ENCODE results near the gene BHLHE40.

DNA sequence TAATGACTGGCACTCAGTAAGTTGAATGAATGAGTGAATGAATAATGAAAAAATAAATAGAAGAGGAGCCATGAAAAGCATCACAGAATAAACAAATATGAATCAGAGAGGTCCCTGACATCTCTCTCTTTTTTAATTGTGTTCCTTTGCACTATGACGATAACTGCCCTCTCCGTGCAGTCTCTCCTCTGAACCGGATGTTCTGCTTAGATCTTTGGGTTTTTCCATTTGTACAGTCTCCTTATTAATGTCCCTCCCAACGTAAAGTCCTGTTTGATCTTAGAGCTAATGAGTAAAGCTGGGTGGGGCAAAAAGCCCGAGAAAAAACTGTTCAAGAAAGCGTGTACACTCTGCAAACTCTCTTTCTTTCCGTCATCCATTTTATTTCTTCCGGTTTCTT lies 28.3 kb upstream of the BHLHE40 start:
- no peak for TF ChIP-seq CEBPB (IDR thresholded peaks at IDR 0.05)
- no peak for TF ChIP-seq CREB1 (IDR thresholded peaks at IDR 0.05; ENCODE audit: low read depth)
- TF ChIP-seq, protein P1, sequence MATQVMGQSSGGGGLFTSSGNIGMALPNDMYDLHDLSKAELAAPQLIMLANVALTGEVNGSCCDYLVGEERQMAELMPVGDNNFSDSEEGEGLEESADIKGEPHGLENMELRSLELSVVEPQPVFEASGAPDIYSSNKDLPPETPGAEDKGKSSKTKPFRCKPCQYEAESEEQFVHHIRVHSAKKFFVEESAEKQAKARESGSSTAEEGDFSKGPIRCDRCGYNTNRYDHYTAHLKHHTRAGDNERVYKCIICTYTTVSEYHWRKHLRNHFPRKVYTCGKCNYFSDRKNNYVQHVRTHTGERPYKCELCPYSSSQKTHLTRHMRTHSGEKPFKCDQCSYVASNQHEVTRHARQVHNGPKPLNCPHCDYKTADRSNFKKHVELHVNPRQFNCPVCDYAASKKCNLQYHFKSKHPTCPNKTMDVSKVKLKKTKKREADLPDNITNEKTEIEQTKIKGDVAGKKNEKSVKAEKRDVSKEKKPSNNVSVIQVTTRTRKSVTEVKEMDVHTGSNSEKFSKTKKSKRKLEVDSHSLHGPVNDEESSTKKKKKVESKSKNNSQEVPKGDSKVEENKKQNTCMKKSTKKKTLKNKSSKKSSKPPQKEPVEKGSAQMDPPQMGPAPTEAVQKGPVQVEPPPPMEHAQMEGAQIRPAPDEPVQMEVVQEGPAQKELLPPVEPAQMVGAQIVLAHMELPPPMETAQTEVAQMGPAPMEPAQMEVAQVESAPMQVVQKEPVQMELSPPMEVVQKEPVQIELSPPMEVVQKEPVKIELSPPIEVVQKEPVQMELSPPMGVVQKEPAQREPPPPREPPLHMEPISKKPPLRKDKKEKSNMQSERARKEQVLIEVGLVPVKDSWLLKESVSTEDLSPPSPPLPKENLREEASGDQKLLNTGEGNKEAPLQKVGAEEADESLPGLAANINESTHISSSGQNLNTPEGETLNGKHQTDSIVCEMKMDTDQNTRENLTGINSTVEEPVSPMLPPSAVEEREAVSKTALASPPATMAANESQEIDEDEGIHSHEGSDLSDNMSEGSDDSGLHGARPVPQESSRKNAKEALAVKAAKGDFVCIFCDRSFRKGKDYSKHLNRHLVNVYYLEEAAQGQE (IDR thresholded peaks at IDR 0.05; ENCODE audit: low read depth), result no peak
- no peak for TF ChIP-seq MAX (IDR thresholded peaks at IDR 0.05)
- TF ChIP-seq RAD21 (IDR thresholded peaks at IDR 0.05; ENCODE audit: low read depth), result no peak
- TF ChIP-seq YY1 (IDR thresholded peaks at IDR 0.05; ENCODE audit: low read depth), result no peak
- TF ChIP-seq FOXM1 (IDR thresholded peaks at IDR 0.05; ENCODE audit: borderline replicate concordance, low read depth), result no peak
- TF ChIP-seq TCF12 (IDR thresholded peaks at IDR 0.05; ENCODE audit: low read depth), result no peak
- TF ChIP-seq EP300 (IDR thresholded peaks at IDR 0.05; ENCODE audit: borderline replicate concordance), result no peak
- no peak for TF ChIP-seq NFIC (IDR thresholded peaks at IDR 0.05)
- no peak for TF ChIP-seq TAF1 (IDR thresholded peaks at IDR 0.05; ENCODE audit: low read depth)
- no peak for TF ChIP-seq USF1 (IDR thresholded peaks at IDR 0.05)
- TF ChIP-seq TEAD4 (IDR thresholded peaks at IDR 0.05), result no peak

Measured in Ishikawa (cell line).